ENCODE results near the gene DNER.
"Not testable (repeated sequence)": the region's sequence is repeated elsewhere in the genome, so short reads cannot be mapped to it uniquely, and the experiment has no call there.

Gene DNER, protein sequence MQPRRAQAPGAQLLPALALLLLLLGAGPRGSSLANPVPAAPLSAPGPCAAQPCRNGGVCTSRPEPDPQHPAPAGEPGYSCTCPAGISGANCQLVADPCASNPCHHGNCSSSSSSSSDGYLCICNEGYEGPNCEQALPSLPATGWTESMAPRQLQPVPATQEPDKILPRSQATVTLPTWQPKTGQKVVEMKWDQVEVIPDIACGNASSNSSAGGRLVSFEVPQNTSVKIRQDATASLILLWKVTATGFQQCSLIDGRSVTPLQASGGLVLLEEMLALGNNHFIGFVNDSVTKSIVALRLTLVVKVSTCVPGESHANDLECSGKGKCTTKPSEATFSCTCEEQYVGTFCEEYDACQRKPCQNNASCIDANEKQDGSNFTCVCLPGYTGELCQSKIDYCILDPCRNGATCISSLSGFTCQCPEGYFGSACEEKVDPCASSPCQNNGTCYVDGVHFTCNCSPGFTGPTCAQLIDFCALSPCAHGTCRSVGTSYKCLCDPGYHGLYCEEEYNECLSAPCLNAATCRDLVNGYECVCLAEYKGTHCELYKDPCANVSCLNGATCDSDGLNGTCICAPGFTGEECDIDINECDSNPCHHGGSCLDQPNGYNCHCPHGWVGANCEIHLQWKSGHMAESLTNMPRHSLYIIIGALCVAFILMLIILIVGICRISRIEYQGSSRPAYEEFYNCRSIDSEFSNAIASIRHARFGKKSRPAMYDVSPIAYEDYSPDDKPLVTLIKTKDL

DNA sequence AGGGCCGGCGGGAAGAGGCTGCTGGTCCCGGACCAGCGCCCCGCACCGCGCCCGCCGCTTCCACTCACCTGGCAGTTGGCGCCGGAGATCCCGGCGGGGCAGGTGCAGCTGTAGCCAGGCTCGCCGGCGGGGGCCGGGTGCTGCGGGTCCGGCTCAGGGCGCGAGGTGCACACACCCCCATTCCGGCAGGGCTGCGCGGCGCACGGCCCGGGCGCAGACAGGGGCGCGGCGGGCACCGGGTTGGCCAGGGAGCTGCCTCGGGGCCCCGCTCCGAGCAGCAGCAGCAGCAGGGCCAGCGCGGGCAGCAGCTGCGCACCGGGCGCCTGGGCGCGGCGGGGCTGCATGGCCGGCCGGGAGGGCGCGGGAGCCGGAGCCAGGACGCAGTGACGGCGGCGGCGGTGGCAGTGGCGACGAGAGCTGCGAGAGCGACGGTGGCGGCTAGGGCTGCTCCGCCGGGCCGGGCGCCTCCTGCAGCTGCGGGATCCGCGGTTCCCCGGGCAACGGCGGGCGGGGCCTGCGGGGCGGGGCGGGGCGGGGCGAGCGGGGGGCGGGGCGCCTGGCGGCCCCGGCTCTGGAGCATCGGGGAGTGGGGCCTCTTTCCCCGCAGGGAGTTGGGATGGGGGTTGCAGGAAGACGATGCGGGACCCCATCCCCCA, at the start of gene DNER:
TSS of gene DNER (minus strand) at position 476 of the 656 bp plus-strand sequence. CDS start at position 344, 132 bp downstream.
- Histone ChIP-seq H3K36me3 (ENCODE audit: control insufficient read depth, insufficient read depth, low read length) (no peaks in the 10 kb centered on the region), H3K4me3 (replicated peaks; ENCODE audit: low read depth, low read length) (peak within 1 kb of the TSS; percentile 45), H3K27me3 (replicated peaks; ENCODE audit: control insufficient read depth, insufficient read depth, low read length) (peaks cover 2% of the 10 kb centered on the region)
- no peak for TF ChIP-seq CTCF (IDR thresholded peaks at IDR 0.05; ENCODE audit: insufficient read depth, low read length, poor library complexity, severe bottlenecking)
- peak; percentile 48 for DNase-seq (ENCODE audit: extremely low read depth, insufficient read length)

DNA sequence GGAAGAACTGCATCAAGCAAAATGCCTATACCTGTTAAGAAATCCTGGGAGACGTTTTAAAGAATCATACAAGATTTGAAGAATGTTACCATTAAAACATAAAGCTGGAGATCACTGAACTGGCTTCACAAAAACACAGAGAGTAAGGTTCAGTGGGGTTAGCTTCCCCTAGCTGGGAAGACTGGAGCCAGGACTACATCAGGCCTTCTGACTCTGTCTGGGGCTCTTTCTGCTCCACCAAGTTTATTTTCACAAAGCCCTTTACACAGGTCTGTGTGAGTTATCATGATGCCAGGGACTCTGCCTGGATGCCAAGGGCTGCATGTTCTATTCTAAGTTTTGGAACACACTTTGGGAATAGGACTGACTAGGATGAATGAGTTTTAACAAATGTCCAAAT, 47.3 kb upstream of the DNER start:
- no peaks in the 10 kb centered on the region for H3K27me3 ChIP-seq (replicated peaks; ENCODE audit: control insufficient read depth, insufficient read depth, low read length)
- peaks cover 3% of the 10 kb centered on the region; the same call in 1 of the 2 replicates for H3K36me3 ChIP-seq (ENCODE audit: control insufficient read depth, insufficient read depth, low read length)
- H3K4me3 ChIP-seq (replicated peaks; ENCODE audit: low read depth, low read length): no peak overlapping the region
- DNase-seq (ENCODE audit: extremely low read depth, insufficient read length): no peak
- TF ChIP-seq CTCF (IDR thresholded peaks at IDR 0.05; ENCODE audit: insufficient read depth, low read length, poor library complexity, severe bottlenecking): no peak

DNA sequence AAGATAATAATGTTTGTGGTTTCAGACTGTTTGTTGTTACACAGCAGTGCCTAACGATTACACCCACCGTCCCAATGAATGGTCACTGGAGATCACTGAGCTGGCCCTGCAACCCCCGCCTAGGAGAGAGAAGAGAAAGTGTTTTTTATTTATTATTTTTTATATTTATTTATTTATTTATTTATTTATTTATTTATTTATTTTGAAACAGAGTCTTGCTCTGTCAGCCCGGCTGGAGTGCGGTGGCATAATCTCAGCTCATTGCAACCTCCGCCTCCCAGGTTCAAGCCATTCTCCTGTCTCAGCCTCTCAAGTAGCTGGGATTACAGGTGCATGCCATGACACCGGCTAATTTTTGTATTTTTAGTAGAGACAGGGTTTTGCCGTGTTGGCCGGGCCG, 43.1 kb upstream of the DNER start:
- H3K4me3 ChIP-seq (replicated peaks; ENCODE audit: low read depth, low read length); H3K27me3 ChIP-seq (replicated peaks; ENCODE audit: control insufficient read depth, insufficient read depth, low read length); H3K36me3 ChIP-seq (ENCODE audit: control insufficient read depth, insufficient read depth, low read length); DNase-seq (ENCODE audit: extremely low read depth, insufficient read length): not testable (repeated sequence)

DNA sequence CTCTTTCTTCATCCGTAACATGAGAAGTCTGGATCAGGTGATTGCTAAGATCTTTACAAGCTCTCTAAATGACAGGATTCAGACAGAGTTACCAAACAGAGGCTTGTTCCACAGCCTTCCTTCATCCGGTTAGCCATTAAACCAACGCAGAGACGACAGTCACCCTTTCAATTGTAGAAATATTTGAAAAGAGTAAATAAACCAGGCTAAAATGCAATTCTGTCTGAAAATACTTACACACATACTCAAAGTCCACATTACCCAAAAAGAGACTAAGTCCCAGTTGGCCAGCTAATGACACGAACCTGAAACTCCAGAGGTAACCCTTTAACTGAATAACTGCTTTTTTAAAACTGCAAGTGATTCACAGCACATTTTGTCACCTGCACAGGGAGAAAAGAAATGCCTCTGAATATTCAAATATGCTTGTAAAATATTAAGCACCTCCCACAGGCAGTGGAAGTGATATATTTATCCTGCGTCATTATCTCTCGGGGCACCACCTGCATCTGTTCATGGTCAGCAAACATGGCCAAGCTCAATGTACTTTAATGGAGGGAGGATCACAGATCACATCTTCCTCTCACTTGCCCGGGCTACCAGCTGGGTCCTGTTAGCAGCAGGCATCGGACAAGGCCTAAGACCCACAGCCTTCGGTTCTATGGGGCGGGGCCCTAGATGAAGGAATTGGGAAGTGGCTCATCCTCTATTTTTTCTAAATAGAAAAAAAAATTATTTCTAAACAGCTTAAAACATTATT, 38.8 kb upstream of the DNER start:
- DNase-seq (ENCODE audit: extremely low read depth, insufficient read length): no peak
- Histone ChIP-seq H3K27me3 (replicated peaks; ENCODE audit: control insufficient read depth, insufficient read depth, low read length) (no peaks in the 10 kb centered on the region), H3K36me3 (ENCODE audit: control insufficient read depth, insufficient read depth, low read length) (no peaks in the 10 kb centered on the region), H3K4me3 (replicated peaks; ENCODE audit: low read depth, low read length) (no peak overlapping the region)
- TF ChIP-seq CTCF (IDR thresholded peaks at IDR 0.05; ENCODE audit: insufficient read depth, low read length, poor library complexity, severe bottlenecking): no peak

DNA sequence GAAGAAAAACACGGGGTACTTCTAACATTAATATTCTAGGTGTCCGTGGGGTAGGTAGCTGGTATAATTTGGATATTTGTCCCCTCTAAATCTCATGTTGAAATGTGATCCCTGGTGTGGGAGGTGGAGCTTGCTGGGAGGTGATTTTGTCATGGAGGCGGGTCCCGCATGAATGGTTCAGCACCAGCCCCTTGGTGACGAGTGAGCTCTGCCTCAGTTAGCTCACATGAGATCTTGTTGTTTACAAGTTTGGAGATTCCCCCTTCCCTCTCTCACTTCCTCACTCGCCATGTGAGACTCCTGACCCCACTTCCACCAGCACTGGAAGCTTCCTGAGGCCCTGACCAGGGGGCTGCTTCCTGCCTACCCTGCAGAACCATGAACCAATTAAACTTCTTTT, 35.4 kb upstream of the DNER start:
- Histone ChIP-seq H3K36me3 (ENCODE audit: control insufficient read depth, insufficient read depth, low read length) (no peaks in the 10 kb centered on the region), H3K27me3 (replicated peaks; ENCODE audit: control insufficient read depth, insufficient read depth, low read length) (no peaks in the 10 kb centered on the region), H3K4me3 (replicated peaks; ENCODE audit: low read depth, low read length) (no peak overlapping the region)
- no peak for DNase-seq (ENCODE audit: extremely low read depth, insufficient read length)
- no peak for TF ChIP-seq CTCF (IDR thresholded peaks at IDR 0.05; ENCODE audit: insufficient read depth, low read length, poor library complexity, severe bottlenecking)

Measured in GM06990 (cell line).